GM12874 (cell line): ENCODE measurements around the gene BRI3.

Experiments
- TF ChIP-seq, protein P1 (sequence below): IDR thresholded peaks from 2 replicates; pipeline ENCODE4 v1.5.1; 2011; ENCODE audit warnings: low read depth, mild to moderate bottlenecking, control low read depth, low read length, moderate library complexity; ENCODE audit not compliant: insufficient read depth

BRI3 gene, protein sequence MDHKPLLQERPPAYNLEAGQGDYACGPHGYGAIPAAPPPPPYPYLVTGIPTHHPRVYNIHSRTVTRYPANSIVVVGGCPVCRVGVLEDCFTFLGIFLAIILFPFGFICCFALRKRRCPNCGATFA

DNA sequence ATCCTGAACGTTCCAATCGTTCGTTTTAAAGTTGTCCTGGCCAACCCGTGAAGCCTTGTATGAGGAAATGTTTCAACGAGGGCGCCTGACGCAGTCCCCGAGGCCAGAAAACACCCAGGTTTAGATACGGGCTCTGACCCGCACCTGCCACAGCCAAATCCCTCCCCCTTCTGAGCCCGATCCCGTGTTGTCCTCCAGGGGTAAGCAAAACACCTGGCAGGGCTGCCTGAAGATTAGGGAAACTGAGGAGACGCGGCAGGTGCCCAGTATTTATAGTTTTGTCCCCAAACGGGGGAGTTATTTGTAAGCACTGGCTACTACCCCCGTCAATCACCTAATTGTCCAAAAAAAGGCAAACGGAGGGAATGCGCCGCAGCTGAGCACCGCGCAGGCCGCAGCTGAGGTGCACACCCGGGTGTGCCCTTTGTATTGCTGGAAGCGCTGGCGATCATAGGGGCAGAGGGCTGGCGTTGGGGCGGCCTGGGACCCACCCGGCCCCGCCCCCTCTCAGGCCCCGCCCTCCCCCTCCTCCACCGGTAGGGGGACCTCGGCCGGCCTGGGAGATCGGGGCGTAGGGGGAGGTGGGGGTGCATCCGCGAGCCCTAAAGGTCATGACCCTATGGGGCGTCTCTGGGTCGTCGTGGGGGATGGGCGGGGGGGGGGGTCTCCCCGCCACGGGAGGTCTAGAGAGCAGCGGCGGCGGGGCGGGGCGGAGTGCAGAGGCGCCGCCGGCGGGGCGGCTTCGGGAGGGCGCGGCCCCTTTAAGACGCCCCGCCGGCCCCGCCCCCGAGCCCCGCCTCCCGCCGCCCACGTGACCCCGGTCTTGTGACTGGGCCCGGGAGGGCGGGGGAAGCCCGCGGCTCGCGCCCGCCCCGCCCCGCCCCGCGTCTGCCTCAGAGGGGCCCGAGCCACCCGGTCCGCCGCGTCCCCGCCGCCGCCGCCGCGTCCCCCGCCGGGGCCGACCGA is at the start of gene BRI3:
BRI3 (plus strand) TSS at position 896 of the 966 bp plus-strand sequence. CDS start 110 bp downstream, outside the sequence.
- TF ChIP-seq, protein P1, sequence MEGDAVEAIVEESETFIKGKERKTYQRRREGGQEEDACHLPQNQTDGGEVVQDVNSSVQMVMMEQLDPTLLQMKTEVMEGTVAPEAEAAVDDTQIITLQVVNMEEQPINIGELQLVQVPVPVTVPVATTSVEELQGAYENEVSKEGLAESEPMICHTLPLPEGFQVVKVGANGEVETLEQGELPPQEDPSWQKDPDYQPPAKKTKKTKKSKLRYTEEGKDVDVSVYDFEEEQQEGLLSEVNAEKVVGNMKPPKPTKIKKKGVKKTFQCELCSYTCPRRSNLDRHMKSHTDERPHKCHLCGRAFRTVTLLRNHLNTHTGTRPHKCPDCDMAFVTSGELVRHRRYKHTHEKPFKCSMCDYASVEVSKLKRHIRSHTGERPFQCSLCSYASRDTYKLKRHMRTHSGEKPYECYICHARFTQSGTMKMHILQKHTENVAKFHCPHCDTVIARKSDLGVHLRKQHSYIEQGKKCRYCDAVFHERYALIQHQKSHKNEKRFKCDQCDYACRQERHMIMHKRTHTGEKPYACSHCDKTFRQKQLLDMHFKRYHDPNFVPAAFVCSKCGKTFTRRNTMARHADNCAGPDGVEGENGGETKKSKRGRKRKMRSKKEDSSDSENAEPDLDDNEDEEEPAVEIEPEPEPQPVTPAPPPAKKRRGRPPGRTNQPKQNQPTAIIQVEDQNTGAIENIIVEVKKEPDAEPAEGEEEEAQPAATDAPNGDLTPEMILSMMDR: 0 out of 2 replicates have a peak, but pooled peaks have one; percentile 1

DNA sequence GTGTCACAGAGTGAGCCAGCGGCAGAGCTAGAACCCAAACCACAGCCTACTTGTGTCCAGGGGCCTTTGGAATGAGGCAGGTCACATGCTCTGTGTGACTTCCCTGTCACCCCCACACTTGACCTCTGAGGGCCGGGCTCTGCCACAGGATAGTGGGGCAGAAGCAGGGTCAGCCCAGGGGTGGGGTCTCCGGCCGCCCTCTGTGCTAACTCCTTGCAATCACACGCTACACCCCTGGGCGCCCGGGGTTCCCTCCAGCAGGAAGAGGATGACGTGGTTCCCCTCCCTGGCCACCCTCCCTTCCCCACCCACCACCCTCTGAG is 49.3 kb upstream of the BRI3 start:
- TF ChIP-seq, protein P1: no peak

DNA sequence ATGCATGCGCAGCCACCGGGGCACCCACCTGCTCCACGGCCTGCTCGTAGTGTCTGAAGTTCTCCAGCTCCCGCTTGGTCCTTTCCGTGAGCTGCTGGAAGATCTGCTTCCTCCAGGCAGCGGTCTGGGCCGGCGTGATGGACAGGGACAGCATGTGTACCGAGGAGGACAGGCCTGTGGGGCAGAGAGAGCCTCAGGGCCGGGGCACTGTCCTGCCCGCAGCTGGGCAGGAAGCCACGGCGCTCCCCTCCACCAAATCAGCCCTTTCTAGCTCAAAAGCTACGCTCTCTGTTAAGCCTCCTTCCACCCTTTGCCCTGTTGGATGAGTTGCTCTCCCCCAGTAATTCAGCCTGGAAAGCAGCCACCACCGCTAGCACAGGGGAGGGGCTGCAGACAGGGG is 48.7 kb upstream of the BRI3 start:
- TF ChIP-seq, protein P1: no peak

DNA sequence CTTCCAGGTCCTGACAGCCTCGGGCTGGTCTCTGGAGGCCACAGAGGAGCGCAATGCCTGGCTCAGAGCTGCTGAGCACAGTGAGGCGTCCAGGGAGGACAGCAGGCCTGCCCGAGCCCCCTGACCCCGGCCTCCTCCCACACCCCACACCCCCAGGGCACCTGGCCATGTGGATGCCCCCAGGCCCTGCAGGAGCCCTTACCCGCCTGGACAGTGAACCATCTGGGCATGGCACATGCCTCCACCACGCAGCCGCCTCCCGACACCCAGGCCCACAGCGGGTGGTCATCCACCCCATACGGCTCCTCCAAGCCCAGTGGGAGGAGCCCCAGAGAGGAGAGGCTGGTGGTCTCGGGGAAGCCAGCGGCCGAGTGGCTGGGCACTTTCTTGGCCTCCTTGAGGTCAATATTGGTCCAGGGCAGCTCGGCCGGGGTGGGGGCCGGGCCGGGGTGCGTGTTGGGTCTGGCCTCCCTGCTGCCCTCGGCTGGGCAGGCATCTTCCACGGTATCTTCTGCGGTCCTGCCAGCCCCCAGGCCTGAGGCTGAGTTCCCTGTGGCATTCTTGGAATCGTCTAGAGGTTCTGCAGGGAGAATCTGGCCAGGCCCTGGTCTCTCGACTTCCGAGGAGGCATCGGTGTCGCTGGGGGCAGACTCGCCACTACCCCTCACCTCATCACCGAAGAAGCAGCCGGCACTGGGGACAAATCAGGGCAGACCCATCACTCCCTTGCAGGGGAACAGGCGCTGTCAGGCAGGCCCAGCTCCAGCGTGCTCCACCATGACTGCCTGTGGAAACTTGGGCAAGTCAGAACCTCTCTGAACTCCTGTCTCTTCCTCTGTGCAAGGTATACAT is 48.0 kb upstream of the BRI3 start:
- TF ChIP-seq, protein P1: no peak

DNA sequence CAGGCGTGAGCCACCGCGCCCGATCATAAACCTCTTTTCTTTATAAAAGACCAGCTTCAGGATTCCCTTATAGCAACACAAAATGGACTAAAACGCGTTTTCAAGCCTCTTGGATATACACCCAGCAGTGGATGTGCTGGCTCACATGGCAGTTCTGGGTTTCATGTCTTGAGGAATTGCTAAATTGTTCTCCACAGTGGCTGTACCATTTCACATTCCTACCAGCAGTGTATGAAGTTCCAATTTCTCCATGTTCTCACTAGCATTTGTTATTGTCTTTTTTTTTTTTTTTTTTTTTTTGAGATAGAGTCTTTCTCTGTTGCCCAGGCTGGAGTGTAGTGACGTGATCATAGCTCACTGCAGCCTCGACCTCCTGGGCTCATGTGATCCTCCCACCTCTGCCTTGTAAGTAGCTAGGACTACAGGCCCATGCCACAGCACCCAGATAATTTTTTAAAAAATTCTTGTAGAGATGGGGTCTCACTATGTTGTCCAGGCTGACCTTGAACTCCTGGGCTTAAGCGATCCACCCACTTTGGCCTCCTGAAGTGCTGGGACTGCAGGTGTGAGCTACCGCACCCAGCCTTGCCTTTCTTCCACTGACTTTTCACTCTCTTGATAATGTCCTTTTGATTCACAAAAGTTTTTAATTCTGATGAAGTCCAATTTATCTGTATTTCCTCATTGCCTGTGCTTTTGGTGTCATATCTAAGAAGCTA is 46.9 kb upstream of the BRI3 start:
- TF ChIP-seq, protein P1: no peak

DNA sequence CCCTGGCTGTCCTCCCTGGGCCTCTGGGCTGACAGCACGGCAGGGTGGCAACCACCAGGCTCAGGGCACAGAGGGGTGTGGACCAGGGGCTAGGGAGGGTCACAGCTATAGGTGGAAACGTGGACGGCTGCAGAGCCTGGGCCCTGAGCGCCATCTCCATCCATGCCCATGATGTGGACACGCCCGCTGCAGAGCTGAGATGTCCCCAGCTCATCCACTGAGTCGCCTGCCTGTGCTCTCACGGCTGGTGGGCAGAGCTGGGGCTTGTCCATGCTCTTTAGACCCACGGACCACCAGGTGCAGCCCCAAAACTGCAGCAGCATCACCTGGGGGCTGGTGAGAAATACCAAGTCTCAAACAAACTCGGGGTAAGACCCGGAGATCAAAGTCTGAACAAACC is 45.6 kb upstream of the BRI3 start:
- TF ChIP-seq, protein P1: no peak
